GM23338 (cell line): ENCODE measurements around the gene RCBTB2. TPM values are rescaled to one million over a fixed set of nuclear protein-coding genes. Genes with fewer than 3 reads are reported as not detected.

Source experiments
- ATAC-seq: fragments of 200-7000 bp; cut with Tn5 transposase; 3 replicates; pipeline ENCODE4 v1.9.1; 2020
- DNase-seq: peaks from one replicate; pipeline ENCODE4 v3.0.0-alpha.2; 2015; ENCODE audit warnings: low spot score
- H2AFZ ChIP-seq: fragments of 200-600 bp; sonication (generic); 2 replicates; pipeline ENCODE4 v1.8.0; 2016; ENCODE audit warnings: antibody characterized with exemption, mild to moderate bottlenecking, moderate library complexity
- H3F3A ChIP-seq: fragments of 200-600 bp; sonication (generic); replicated peaks from 2 replicates; pipeline ENCODE4 v1.8.0; 2017; ENCODE audit warnings: antibody characterized with exemption, mixed run types, low read depth
- H3K27ac ChIP-seq: fragments of 200-600 bp; sonication (generic); 2 replicates; pipeline ENCODE4 v1.6.1; 2016; ENCODE audit warnings: low read depth
- H3K27me3 ChIP-seq: fragments of 200-600 bp; sonication (generic); 2 replicates; pipeline ENCODE4 v1.8.0; 2016; ENCODE audit warnings: mild to moderate bottlenecking, mixed run types, moderate library complexity; ENCODE audit not compliant: insufficient read depth
- H3K36me3 ChIP-seq: fragments of 200-600 bp; sonication (generic); 2 replicates; pipeline ENCODE4 v1.8.0; 2016; ENCODE audit warnings: mild to moderate bottlenecking; ENCODE audit not compliant: insufficient read depth
- H3K4me1 ChIP-seq: fragments of 200-600 bp; sonication (generic); 2 replicates; pipeline ENCODE4 v1.8.0; 2016; ENCODE audit warnings: mild to moderate bottlenecking, moderate library complexity; ENCODE audit not compliant: insufficient read depth
- H3K4me2 ChIP-seq: fragments of 200-600 bp; sonication (generic); 2 replicates; pipeline ENCODE4 v1.7.1; 2017; ENCODE audit warnings: mixed run types
- H3K4me3 ChIP-seq: fragments of 200-600 bp; sonication (generic); 2 replicates; pipeline ENCODE4 v1.6.1; 2016; ENCODE audit warnings: mixed run types
- H3K79me2 ChIP-seq: fragments of 200-600 bp; sonication (generic); replicated peaks from 2 replicates; pipeline ENCODE4 v1.8.0; 2017; ENCODE audit warnings: mild to moderate bottlenecking; ENCODE audit not compliant: insufficient read depth
- H3K9me2 ChIP-seq: fragments of 200-600 bp; sonication (generic); 2 replicates; pipeline ENCODE4 v1.8.0; 2017; ENCODE audit not compliant: insufficient read depth
- H4K20me1 ChIP-seq: fragments of 200-600 bp; sonication (generic); replicated peaks from 2 replicates; pipeline ENCODE4 v1.8.0; 2017; ENCODE audit warnings: mild to moderate bottlenecking; ENCODE audit not compliant: insufficient read depth
- H3K27ac Mint-ChIP-seq: 2 replicates; pipeline ENCODE4 v1.8.0; 2020; ENCODE audit warnings: inconsistent platforms, mild to moderate bottlenecking, moderate library complexity, mixed read lengths
- H3K27me3 Mint-ChIP-seq: 3 replicates; pipeline ENCODE4 v1.8.0; 2022; ENCODE audit warnings: low read depth, mild to moderate bottlenecking, moderate library complexity, mixed read lengths, inconsistent platforms; ENCODE audit not compliant: insufficient read depth, poor library complexity
- H3K36me3 Mint-ChIP-seq: 3 replicates; pipeline ENCODE4 v1.8.0; 2021; ENCODE audit warnings: low read depth, mild to moderate bottlenecking, inconsistent platforms, moderate library complexity, mixed read lengths
- H3K4me1 Mint-ChIP-seq: 3 replicates; pipeline ENCODE4 v1.8.0; 2020; ENCODE audit warnings: mild to moderate bottlenecking, inconsistent platforms, mixed read lengths
- H3K4me3 Mint-ChIP-seq: 3 replicates; pipeline ENCODE4 v1.8.0; 2021; ENCODE audit warnings: moderate library complexity, mild to moderate bottlenecking, inconsistent platforms, mixed read lengths
- H3K9me3 Mint-ChIP-seq: 3 replicates; pipeline ENCODE4 v1.8.0; 2020; ENCODE audit warnings: moderate library complexity, mild to moderate bottlenecking, inconsistent platforms, mixed read lengths
- CREB1 ChIP-seq: fragments of 250-450 bp; sonication (Bioruptor Pico); IDR thresholded peaks from 2 replicates; pipeline ENCODE4 v1.5.0; 2020; ENCODE audit warnings: low read depth, mild to moderate bottlenecking, moderate library complexity
- CTCF ChIP-seq, 2 experiments: fragments of 200-600 bp in 1 of 2; sonication (generic) in 1 of 2; conservative IDR thresholded peaks; 2 replicates each; pipeline versions ENCODE4 v1.5.1 to v1.6.1; 2016 to 2017; ENCODE audit warnings: antibody characterized with exemption in 2 of 2, low read depth in 2 of 2, mild to moderate bottlenecking in 2 of 2, moderate library complexity in 1 of 2
- EZH2 ChIP-seq: fragments of 200-600 bp; sonication (generic); IDR thresholded peaks from one replicate; pipeline ENCODE4 v1.8.0; 2017; ENCODE audit warnings: antibody characterized with exemption, mild to moderate bottlenecking, low read depth; ENCODE audit not compliant: unreplicated experiment
- EZH2phosphoT487 ChIP-seq: fragments of 200-600 bp; sonication (generic); IDR thresholded peaks from one replicate; pipeline ENCODE4 v1.8.1; 2018; ENCODE audit warnings: antibody characterized with exemption; ENCODE audit not compliant: unreplicated experiment
- JUNB ChIP-seq: IDR thresholded peaks from one replicate; pipeline ENCODE4 v1.6.1; 2016; ENCODE audit warnings: antibody characterized with exemption; ENCODE audit not compliant: unreplicated experiment
- NANOG ChIP-seq: IDR thresholded peaks from 2 replicates; pipeline ENCODE4 v1.6.1; 2016; ENCODE audit warnings: antibody characterized with exemption, borderline replicate concordance
- POLR2AphosphoS5 ChIP-seq: IDR thresholded peaks from 2 replicates; pipeline ENCODE4 v1.6.1; 2016; ENCODE audit warnings: antibody characterized with exemption, low read depth
- REST ChIP-seq: IDR thresholded peaks from one replicate; pipeline ENCODE4 v1.6.1; 2018; ENCODE audit warnings: antibody characterized with exemption; ENCODE audit not compliant: unreplicated experiment
- STAT1 ChIP-seq: IDR thresholded peaks from one replicate; pipeline ENCODE4 v1.6.1; 2016; ENCODE audit warnings: antibody characterized with exemption; ENCODE audit not compliant: unreplicated experiment
- ZNF114 ChIP-seq: fragments of 250-450 bp; sonication (Bioruptor Pico); IDR thresholded peaks from 2 replicates; pipeline ENCODE4 v1.5.0; 2020; ENCODE audit warnings: mild to moderate bottlenecking, moderate library complexity
- ZNF331 ChIP-seq: fragments of 250-450 bp; sonication (Bioruptor Pico); IDR thresholded peaks from 2 replicates; pipeline ENCODE4 v1.5.0; 2020; ENCODE audit warnings: low read depth, mild to moderate bottlenecking, moderate library complexity
- ZNF462 ChIP-seq: fragments of 250-450 bp; sonication (Bioruptor Pico); IDR thresholded peaks from 2 replicates; pipeline ENCODE4 v1.5.0; 2020; ENCODE audit warnings: mild to moderate bottlenecking, moderate library complexity
- polyA plus RNA-seq: library from polyadenylated mRNA; unstranded; fragments of >200 nt; fragmentation: Nextera tagmentation; extraction: Ambion mirVana; gene quantifications from 2 replicates; pipeline ENCODE4 v1.2.1, GENCODE V29; 2016
- total RNA-seq: library from RNA; depleted of rRNA; stranded (reverse); fragments of >200 nt; shearing (Covaris generic); gene quantifications from 2 replicates; pipeline ENCODE4 v1.2.3, GENCODE V29; 2014

The RCBTB2 gene
- total and polyA plus RNA-seq, 2 experiments from 2014 or later, result 8.1 to 20.8 TPM

- Histone ChIP-seq H3K4me2 (no peak overlapping the region), H2AFZ (no peak overlapping the region), H3K79me2 (no peaks in the 10 kb centered on the region), H3K4me1 (0 out of 2 replicates have a peak, but pooled peaks cover 6% of the 10 kb centered on the region), H3K36me3 (0 out of 2 replicates have a peak, but pooled peaks cover 3% of the 10 kb centered on the region), H3K4me3 (no peak overlapping the region), H3K27ac (0 out of 2 replicates have a peak overlapping the region, but pooled peaks have one; percentile 10), H3K27me3 (no peaks in the 10 kb centered on the region), H3F3A (no peaks in the 10 kb centered on the region), H3K9me2 (no peaks in the 10 kb centered on the region), H4K20me1 (no peaks in the 10 kb centered on the region)
- Mint-ChIP-seq H3K4me1 (peaks cover 11% of the 10 kb centered on the region; the same call in 2 of the 3 replicates), H3K36me3 (no peaks in the 10 kb centered on the region), H3K4me3 (no peak overlapping the region), H3K27me3 (peaks cover 5% of the 10 kb centered on the region), H3K9me3 (no peaks in the 10 kb centered on the region), H3K27ac (peak overlapping the region; percentile 93)
- TF ChIP-seq ZNF114 (no peak), EZH2phosphoT487 (no peak), NANOG (no peak), STAT1 (no peak), ZNF462 (CRISPR knock-in tag) (no peak), REST (no peak), EZH2 (no peak), ZNF331 (CRISPR knock-in tag) (no peak), POLR2AphosphoS5 (no peak), JUNB (no peak), CREB1 (CRISPR knock-in tag) (no peak), CTCF (conservative IDR thresholded peaks at IDR 0.05; ENCODE audit: low read depth in 2 of 2) (no peak)
- DNase-seq (no peak), ATAC-seq (no peak)
Observed at GRCh38 chr13:48505597-48506091, 27.2 kb downstream of the RCBTB2 start.
